Lower leg skin (tissue), 4 donors: ENCODE measurements around the gene RPLP2. TPM values are rescaled to one million over a fixed set of nuclear protein-coding genes. Genes with fewer than 3 reads are reported as not detected.

Experiments used
- DNase-seq, 2 donors: peaks; one replicate each; pipeline ENCODE4 v3.0.0-alpha.2; 2019; ENCODE audit warnings: low spot score in 2 of 2
- H3K4me3 ChIP-seq: fragments of 200-600 bp; sonication (generic); 2 replicates; pipeline ENCODE4 v1.5.1; 2017; ENCODE audit warnings: mild to moderate bottlenecking, low read depth; ENCODE audit not compliant: poor library complexity, severe bottlenecking
- CTCF ChIP-seq, 3 donors: fragments of 450-650 bp; IDR thresholded peaks; one replicate each; pipeline ENCODE4 v1.5.1; 2016; ENCODE audit warnings: antibody characterized with exemption in 3 of 3, mild to moderate bottlenecking in 3 of 3, moderate library complexity in 2 of 3
- POLR2A ChIP-seq, 2 donors: fragments of 450-650 bp; IDR thresholded peaks; one replicate each; pipeline ENCODE4 v1.6.1; 2016 to 2017; ENCODE audit warnings: antibody characterized with exemption in 2 of 2, mild to moderate bottlenecking in 1 of 2, moderate library complexity in 1 of 2
- WGBS, 2 donors: methylation state at CpG; one replicate each; pipeline ENCODE4 v1.1.5; 2018; 5-methylcytosine and 5-hydroxymethylcytosine counted together
- intact Hi-C: fragments of 100-400 bp; cut with DNase I; formaldehyde crosslinking; loops from one replicate; pipeline ENCODE4 v1.15.0; 2023; ENCODE audit warnings: low total_unique reads
- total RNA-seq, 4 donors: library from RNA; depleted of rRNA; stranded (reverse); fragments of >200 nt; gene quantifications; one replicate each; pipeline ENCODE4 v1.1.0, GENCODE V29; 2016

RPLP2 gene
- total RNA-seq, 4 donors from 2014 or later: 479 to 1,471 (median 745) TPM

DNA sequence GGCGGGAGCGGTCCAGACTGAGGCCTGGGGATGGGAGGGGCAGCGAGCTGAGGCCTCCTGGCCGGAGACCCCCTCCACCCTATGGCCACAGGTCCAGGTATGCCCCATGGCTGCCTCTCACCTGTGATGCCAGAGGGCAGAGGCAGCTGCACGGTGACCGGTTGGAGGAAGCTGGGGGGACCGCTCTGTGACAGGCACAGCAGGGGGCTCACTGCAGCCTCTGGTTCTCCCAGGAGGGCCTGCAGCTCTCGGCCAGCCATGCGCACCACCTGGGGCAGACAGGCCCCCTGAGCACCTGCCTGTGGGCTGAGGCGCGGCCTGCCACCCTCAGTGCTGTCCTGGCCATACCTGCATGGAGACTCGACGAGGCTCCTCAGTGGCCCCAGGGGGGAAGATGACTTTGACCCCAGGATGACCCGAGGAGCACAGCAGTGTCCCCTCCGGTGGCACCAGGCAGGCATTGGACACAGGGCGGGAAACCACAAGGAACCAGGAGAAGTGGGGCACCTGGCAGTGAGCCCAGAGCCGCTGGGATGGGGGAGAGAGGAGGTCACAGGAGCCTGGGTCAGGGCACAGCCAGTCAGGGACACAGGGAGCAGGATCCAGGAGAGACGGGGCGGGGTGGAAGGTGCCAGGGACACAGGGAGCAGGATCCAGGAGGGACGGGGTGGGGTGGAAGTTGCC is 8.5 kb upstream of the RPLP2 start:
- no peak overlapping the region for H3K4me3 ChIP-seq
- intact Hi-C loops: no loop called here
- WGBS, 2 donors: 83 to 90% methylated on average over 9 to 20 of the region's 20 CpGs
- TF ChIP-seq CTCF (IDR thresholded peaks at IDR 0.05): no peak
- TF ChIP-seq POLR2A (IDR thresholded peaks at IDR 0.05): no peak
- DNase-seq: no peak

DNA sequence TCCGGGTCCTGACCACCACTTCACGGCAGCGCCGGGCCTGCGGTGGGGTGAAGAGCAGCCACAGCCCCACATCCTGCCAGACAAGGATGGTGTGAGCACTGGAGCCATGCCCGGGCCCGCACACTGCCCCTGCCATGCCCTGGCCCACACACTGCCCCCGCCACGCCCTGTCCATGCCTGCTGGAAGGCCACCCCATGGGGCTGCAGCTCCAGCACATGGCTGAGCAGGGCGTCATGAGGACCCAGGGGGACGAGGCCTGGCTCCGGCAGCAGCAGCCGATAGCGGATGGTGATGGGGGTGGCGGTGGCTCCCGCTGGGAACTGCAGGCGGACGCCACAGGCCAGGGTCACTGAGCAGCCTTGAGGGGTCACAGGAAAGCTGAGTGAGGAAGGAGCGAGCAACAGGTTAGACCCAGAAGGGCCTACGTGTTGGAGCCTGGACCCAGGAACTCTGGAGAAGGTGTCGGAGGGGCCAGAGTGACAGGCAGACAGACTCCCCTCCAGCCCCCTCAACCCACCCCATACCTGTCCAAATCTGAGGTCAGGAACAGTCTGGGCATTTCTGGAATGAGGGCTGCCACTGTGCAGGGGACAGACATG is 7.6 kb upstream of the RPLP2 start:
- H3K4me3 ChIP-seq: no peak overlapping the region
- intact Hi-C loops: no loop called here
- DNase-seq: no peak
- no peak for TF ChIP-seq POLR2A (IDR thresholded peaks at IDR 0.05)
- no peak for TF ChIP-seq CTCF (IDR thresholded peaks at IDR 0.05)
- 95 to 97% methylated on average over 18 to 19 of the region's 21 CpGs for WGBS, 2 donors

- no peak for TF ChIP-seq POLR2A (IDR thresholded peaks at IDR 0.05)
- no peak for TF ChIP-seq CTCF (IDR thresholded peaks at IDR 0.05)
- intact Hi-C loops: no loop called here
- no peak overlapping the region for H3K4me3 ChIP-seq
- WGBS, 2 donors: 90 to 91% methylated on average over 26 to 28 of the region's 28 CpGs
- DNase-seq: no peak
Measured at GRCh38 chr11:802693-803466, 6.9 kb upstream of the RPLP2 start.

- TF ChIP-seq CTCF (IDR thresholded peaks at IDR 0.05) (no peak), POLR2A (IDR thresholded peaks at IDR 0.05) (no peak)
- DNase-seq: no peak
- no peak overlapping the region for H3K4me3 ChIP-seq
- 89% methylated on average over 8 of the region's 8 CpGs; no CpG with 5 or more reads in 1 of the 2 donors for WGBS, 2 donors
- intact Hi-C loops: no loop called here
Measured at GRCh38 chr11:803467-803742, 6.4 kb upstream of the RPLP2 start.

- TF ChIP-seq CTCF (IDR thresholded peaks at IDR 0.05) (no peak), POLR2A (IDR thresholded peaks at IDR 0.05) (no peak)
- WGBS, 2 donors: 46 to 51% methylated on average over 23 to 25 of the region's 26 CpGs
- DNase-seq: no peak
Measured at GRCh38 chr11:803770-804598, 5.8 kb upstream of the RPLP2 start.

More at GRCh38 chr11:803770-804598, 5.8 kb upstream of the RPLP2 start:
- intact Hi-C loops: no loop called here
- H3K4me3 ChIP-seq: no peak overlapping the region
